ENCODE results near the gene PDE4A.
"Not testable (repeated sequence)": the region's sequence is repeated elsewhere in the genome, so short reads cannot be mapped to it uniquely, and the experiment has no call there.

GRCh38 chr19:10377140-10377640, 43.1 kb upstream of the PDE4A start:
- not testable (repeated sequence) for TF ChIP-seq CTCF (IDR thresholded peaks at IDR 0.05; ENCODE audit: low read length); EZH2 (IDR thresholded peaks at IDR 0.05; ENCODE audit: borderline replicate concordance, low read length)
